GM19397 (cell line): ENCODE results near the gene BTG4.

Experiments used
- ATAC-seq: cut with Tn5 transposase; IDR thresholded peaks from one replicate; pipeline ENCODE4 v1.9.1; 2021; ENCODE audit warnings: mild to moderate bottlenecking, moderate library complexity; ENCODE audit not compliant: unreplicated experiment

BTG4 gene

GRCh38 chr11:111512296-111513239 is at the start of gene BTG4:
BTG4 (minus strand) TSS chr11:111512386; CDS start chr11:111498776, 13,610 bp downstream.
- no peak for ATAC-seq

GRCh38 chr11:111561791-111562325 is 49.7 kb upstream of the BTG4 start:
- no peak for ATAC-seq

- ATAC-seq, result no peak
Measured at GRCh38 chr11:111561306-111561705, 49.1 kb upstream of the BTG4 start.

- ATAC-seq, result no peak
Measured at GRCh38 chr11:111560800-111561199, 48.6 kb upstream of the BTG4 start.

GRCh38 chr11:111559800-111560464 is 47.7 kb upstream of the BTG4 start:
- ATAC-seq, result no peak

GRCh38 chr11:111557425-111558111 is 45.4 kb upstream of the BTG4 start:
- no peak for ATAC-seq

- ATAC-seq, result no peak
Measured at GRCh38 chr11:111555255-111555654, 43.1 kb upstream of the BTG4 start.

GRCh38 chr11:111554532-111554931 is 42.3 kb upstream of the BTG4 start:
- no peak for ATAC-seq

- no peak for ATAC-seq
Measured at GRCh38 chr11:111550258-111550657, 38.1 kb upstream of the BTG4 start.

GRCh38 chr11:111549869-111550203 is 37.6 kb upstream of the BTG4 start:
- ATAC-seq, result no peak

- ATAC-seq, result no peak
Measured at GRCh38 chr11:111549196-111549868, 37.1 kb upstream of the BTG4 start.

- no peak for ATAC-seq
Measured at GRCh38 chr11:111548525-111548924, 36.3 kb upstream of the BTG4 start.

GRCh38 chr11:111542606-111543275 is 30.6 kb upstream of the BTG4 start:
- no peak for ATAC-seq

GRCh38 chr11:111541254-111542061 is 29.3 kb upstream of the BTG4 start:
- ATAC-seq, result no peak

GRCh38 chr11:111540937-111541253 is 28.7 kb upstream of the BTG4 start:
- ATAC-seq, result no peak

- ATAC-seq, result no peak
Measured at GRCh38 chr11:111540114-111540936, 28.1 kb upstream of the BTG4 start, which contains the start of gene LAYN. LAYN (plus strand) TSS chr11:111540720; CDS start chr11:111540844, 124 bp downstream.

- ATAC-seq, result no peak
Measured at GRCh38 chr11:111539426-111540113, 27.4 kb upstream of the BTG4 start.
